GM12892 (cell line): Measurements from ENCODE around the gene MAN2B1.

ENCODE experiments used
- POLR2A ChIP-seq: IDR thresholded peaks from 2 replicates; pipeline ENCODE4 v1.6.1; 2011; ENCODE audit warnings: low read depth, low read length, control low read depth
- POLR2AphosphoS5 ChIP-seq: IDR thresholded peaks from 2 replicates; pipeline ENCODE4 v1.6.1; 2011; ENCODE audit warnings: low read depth, low read length, control low read depth

DNA sequence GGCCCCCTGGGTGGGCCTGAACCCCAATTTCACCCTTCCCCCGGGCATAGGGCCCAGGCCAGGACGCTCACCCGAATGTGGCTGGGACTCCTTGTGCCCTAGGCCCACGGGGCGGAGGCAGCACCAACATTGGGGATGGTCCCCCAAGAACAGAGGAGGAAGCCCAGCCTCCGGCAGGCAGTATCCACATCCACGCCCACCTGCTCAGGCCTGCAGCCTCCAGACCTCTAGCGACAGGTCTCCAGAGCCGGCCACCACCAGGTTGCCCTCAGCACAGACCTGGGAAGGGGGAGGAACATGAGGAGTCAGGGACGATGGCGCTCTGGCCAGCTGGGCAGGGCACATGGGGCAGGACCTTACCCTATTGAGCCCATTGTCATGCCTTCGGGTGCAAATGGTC is 22.5 kb upstream of the MAN2B1 start:
- TF ChIP-seq POLR2A (no peak), POLR2AphosphoS5 (no peak)
